PC-9 (cell line): ENCODE results near the gene ADAMTS16. TPM values are rescaled to one million over a fixed set of nuclear protein-coding genes. Genes with fewer than 3 reads are reported as not detected.

ENCODE experiments used
- BruUV-seq: library from RNA; stranded (reverse); fragments of 400-500 nt; replicated peaks from 2 replicates; lab custom pipeline; 2021; lab: Mats Ljungman, UMichigan
- CTCF ChIA-PET: fragments of 300-600 bp; sonication (Branson Sonifier 250); formaldehyde crosslinking; loops from one replicate; lab custom pipeline; 2022; ENCODE audit warnings: antibody characterized with exemption; lab: Charles Lee
- POLR2A ChIA-PET: fragments of 300-600 bp; sonication (Branson Sonifier 250); formaldehyde crosslinking; loops from one replicate; lab custom pipeline; 2022; ENCODE audit warnings: antibody characterized with exemption; ENCODE audit not compliant: unreplicated experiment; lab: Charles Lee
- DNase-seq, 2 experiments: peaks; one replicate each; pipeline versions ENCODE4 v3.0.0 to v3.0.0-alpha.2; 2015 to 2022; ENCODE audit warnings: mixed read lengths in 1 of 2
- H2AFZ ChIP-seq: fragments of 200-600 bp; sonication (generic); 2 replicates; pipeline ENCODE4 v1.8.1; 2017; ENCODE audit warnings: antibody characterized with exemption
- H3F3A ChIP-seq: fragments of 200-600 bp; sonication (generic); 2 replicates; pipeline ENCODE4 v1.8.1; 2017; ENCODE audit warnings: antibody characterized with exemption, mild to moderate bottlenecking, low read depth; ENCODE audit not compliant: insufficient read depth
- H3K27ac ChIP-seq: fragments of 200-600 bp; sonication (generic); 2 replicates; pipeline ENCODE4 v1.6.1; 2016; ENCODE audit warnings: mixed run types
- H3K27me3 ChIP-seq: fragments of 200-600 bp; sonication (generic); 2 replicates; pipeline ENCODE4 v1.6.1; 2016; ENCODE audit warnings: low read depth, mixed run types; ENCODE audit not compliant: insufficient read depth
- H3K36me3 ChIP-seq: fragments of 200-600 bp; sonication (generic); 2 replicates; pipeline ENCODE4 v1.6.1; 2016; ENCODE audit warnings: low read depth, mixed run types
- H3K4me1 ChIP-seq: fragments of 200-600 bp; sonication (generic); replicated peaks from 2 replicates; pipeline ENCODE4 v1.6.1; 2016; ENCODE audit warnings: mixed run types; ENCODE audit not compliant: insufficient read depth
- H3K4me2 ChIP-seq: fragments of 200-600 bp; sonication (generic); 2 replicates; pipeline ENCODE4 v1.6.1; 2017; ENCODE audit warnings: mixed run types
- H3K4me3 ChIP-seq: fragments of 200-600 bp; sonication (generic); 2 replicates; pipeline ENCODE4 v1.6.1; 2016; ENCODE audit warnings: mixed run types
- H3K79me2 ChIP-seq: fragments of 200-600 bp; sonication (generic); 2 replicates; pipeline ENCODE4 v1.6.1; 2017; ENCODE audit warnings: low read depth, mixed run types
- H3K9me2 ChIP-seq: fragments of 200-600 bp; sonication (generic); 2 replicates; pipeline ENCODE4 v1.8.1; 2017; ENCODE audit warnings: mild to moderate bottlenecking; ENCODE audit not compliant: insufficient read depth
- H3K9me3 ChIP-seq: fragments of 200-600 bp; sonication (generic); 2 replicates; pipeline ENCODE4 v1.8.1; 2016; ENCODE audit warnings: low read depth; ENCODE audit not compliant: insufficient read depth
- H4K20me1 ChIP-seq: fragments of 200-600 bp; sonication (generic); 2 replicates; pipeline ENCODE4 v1.8.1; 2017; ENCODE audit not compliant: insufficient read depth
- CTCF ChIP-seq: fragments of 200-600 bp; sonication (generic); conservative IDR thresholded peaks from 2 replicates; pipeline ENCODE4 v1.6.1; 2017; ENCODE audit warnings: mixed run types, antibody characterized with exemption, mild to moderate bottlenecking, moderate library complexity
- EZH2 ChIP-seq: fragments of 200-600 bp; sonication (generic); IDR thresholded peaks from 2 replicates; pipeline ENCODE4 v1.8.0; 2017; ENCODE audit warnings: antibody characterized with exemption, low read depth
- intact Hi-C: fragments of 100-400 bp; cut with micrococcal nuclease; formaldehyde crosslinking; loops from one replicate; pipeline ENCODE4 v1.10.0; 2022; ENCODE audit not compliant: unreplicated experiment
- total RNA-seq: library from RNA; stranded (reverse); gene quantifications from 2 replicates; pipeline ENCODE4 v1.2.3, GENCODE V29; 2021

ADAMTS16 gene
- total RNA-seq, 1 experiment from 2014 or later = 26.4 TPM

DNA sequence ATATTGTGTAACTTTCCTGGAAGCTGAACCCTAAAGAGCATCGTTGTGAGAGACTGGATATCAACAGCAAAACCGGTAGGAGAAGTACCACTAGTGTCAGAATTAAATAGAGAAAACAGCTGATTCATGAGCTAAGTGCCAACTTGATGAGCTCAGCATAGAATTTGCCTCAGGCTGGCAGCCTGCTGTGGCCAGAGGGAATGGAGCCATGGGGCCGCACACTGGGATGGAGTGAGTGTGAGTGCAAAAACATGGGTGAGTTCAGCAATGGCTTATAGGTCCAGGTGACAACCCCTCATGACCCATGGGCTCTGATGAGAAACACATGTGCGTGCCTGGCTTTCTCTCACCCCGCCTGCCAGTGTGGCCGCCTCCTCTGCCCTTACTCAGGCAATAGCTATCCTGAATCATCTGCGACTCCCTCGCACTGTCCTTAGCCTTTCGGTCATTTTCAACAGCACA is 25.4 kb downstream of the ADAMTS16 start:
- H3K27me3 ChIP-seq = no peaks in the 10 kb centered on the region
- H3K4me2 ChIP-seq = no peak overlapping the region
- H2AFZ ChIP-seq = no peak overlapping the region
- CTCF ChIA-PET = interaction anchor here (0.6 kb wide), 1 partner anchor 270 kb away, joined by 12 read pairs; no protein-coding TSS in a partner anchor
- no TSS peak for BruUV-seq
- no peak overlapping the region for H3K4me3 ChIP-seq
- peaks cover 7% of the 10 kb centered on the region; the same call in 1 of the 2 replicates for H3F3A ChIP-seq
- no peak for TF ChIP-seq CTCF
- no peak for TF ChIP-seq EZH2
- H3K36me3 ChIP-seq = no peaks in the 10 kb centered on the region
- H3K9me2 ChIP-seq = no peaks in the 10 kb centered on the region
- no peaks in the 10 kb centered on the region; the same call in 1 of the 2 replicates for H3K79me2 ChIP-seq
- POLR2A ChIA-PET = interaction anchor here (0.6 kb wide), 1 partner anchor 266 kb away, joined by 7 read pairs; no protein-coding TSS in a partner anchor
- H3K27ac ChIP-seq = no peak overlapping the region
- H3K9me3 ChIP-seq = peaks cover 11% of the 10 kb centered on the region; the same call in 1 of the 2 replicates
- H4K20me1 ChIP-seq = no peaks in the 10 kb centered on the region
- intact Hi-C loops = loop anchor here (1.0 kb wide), 1 partner anchor 19 kb away; no protein-coding TSS in a partner anchor
- H3K4me1 ChIP-seq = no peaks in the 10 kb centered on the region
- peak; percentile 41 to 55 for DNase-seq

DNA sequence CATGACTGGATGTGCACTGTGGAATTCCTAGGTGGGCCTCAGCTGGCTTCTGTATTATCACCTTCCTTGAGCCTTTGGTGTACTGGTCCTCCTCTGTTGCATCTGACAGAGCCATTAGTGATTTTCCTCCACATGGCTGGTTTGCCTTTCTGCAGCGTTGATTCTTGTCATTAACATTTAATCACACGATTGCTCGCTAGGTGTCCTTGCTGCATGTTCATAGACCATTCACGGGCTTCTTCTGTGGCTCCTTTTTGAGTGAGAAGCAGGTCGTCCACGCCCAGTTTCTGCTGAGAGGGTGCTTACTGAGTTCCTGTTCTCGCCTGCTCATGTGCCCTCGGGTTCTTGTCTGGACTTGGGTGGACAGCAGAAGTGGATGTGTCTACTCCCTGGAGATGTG is 29.3 kb downstream of the ADAMTS16 start:
- BruUV-seq = no TSS peak
- no peak overlapping the region for H3K4me2 ChIP-seq
- no peak overlapping the region for H3K4me3 ChIP-seq
- H3K36me3 ChIP-seq = no peaks in the 10 kb centered on the region
- peaks cover 11% of the 10 kb centered on the region; the same call in 1 of the 2 replicates for H3K9me3 ChIP-seq
- H3F3A ChIP-seq = peaks cover 7% of the 10 kb centered on the region; the same call in 1 of the 2 replicates
- H3K27ac ChIP-seq = no peak overlapping the region
- DNase-seq = no peak
- H4K20me1 ChIP-seq = no peaks in the 10 kb centered on the region
- H3K79me2 ChIP-seq = peaks cover 9% of the 10 kb centered on the region; the same call in 1 of the 2 replicates
- POLR2A ChIA-PET = no interaction called here
- no peak for TF ChIP-seq CTCF
- TF ChIP-seq EZH2 = no peak
- intact Hi-C loops = no loop called here
- H3K9me2 ChIP-seq = no peaks in the 10 kb centered on the region
- no peak overlapping the region for H2AFZ ChIP-seq
- CTCF ChIA-PET = no interaction called here
- H3K27me3 ChIP-seq = no peaks in the 10 kb centered on the region
- H3K4me1 ChIP-seq = no peaks in the 10 kb centered on the region

DNA sequence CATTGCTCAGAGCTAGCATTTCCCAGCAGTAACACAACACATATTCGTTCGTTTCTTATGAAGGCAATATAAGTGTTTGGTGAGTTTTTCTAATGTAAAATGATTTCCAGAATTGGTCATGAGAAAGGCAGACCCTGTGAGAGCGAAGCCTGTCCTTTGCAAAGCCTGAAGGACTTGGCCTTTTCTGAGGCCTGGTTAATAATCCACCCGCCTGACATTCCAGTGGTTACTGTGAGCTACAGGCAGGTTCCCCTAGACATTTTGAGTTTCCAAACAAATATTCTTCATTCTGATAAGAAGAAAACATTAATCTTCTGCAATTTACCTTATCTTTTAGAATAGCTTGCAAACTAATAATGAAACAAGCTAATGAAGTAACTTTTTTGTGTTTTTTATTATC is 38.0 kb downstream of the ADAMTS16 start:
- Histone ChIP-seq H3K9me3 (no peaks in the 10 kb centered on the region), H3K79me2 (no peaks in the 10 kb centered on the region), H3K4me1 (no peaks in the 10 kb centered on the region), H3K27me3 (no peaks in the 10 kb centered on the region), H4K20me1 (no peaks in the 10 kb centered on the region), H3K36me3 (no peaks in the 10 kb centered on the region), H3K9me2 (no peaks in the 10 kb centered on the region), H2AFZ (no peak overlapping the region), H3K4me2 (no peak overlapping the region), H3K4me3 (no peak overlapping the region), H3F3A (no peaks in the 10 kb centered on the region), H3K27ac (no peak overlapping the region)
- POLR2A ChIA-PET = no interaction called here
- TF ChIP-seq CTCF = no peak
- no peak for TF ChIP-seq EZH2
- intact Hi-C loops = no loop called here
- no peak for DNase-seq
- no TSS peak for BruUV-seq
- CTCF ChIA-PET = no interaction called here
